HK-2 (cell line): ENCODE data around the gene PCDHGA8.
"Not testable (repeated sequence)": the region's sequence is repeated elsewhere in the genome, so short reads cannot be mapped to it uniquely, and the experiment has no call there.

Source experiments
- DNase-seq: peaks from one replicate; pipeline ENCODE4 v3.0.0-alpha.2; 2018; ENCODE audit not compliant: unreplicated experiment

PCDHGA8 gene

DNA sequence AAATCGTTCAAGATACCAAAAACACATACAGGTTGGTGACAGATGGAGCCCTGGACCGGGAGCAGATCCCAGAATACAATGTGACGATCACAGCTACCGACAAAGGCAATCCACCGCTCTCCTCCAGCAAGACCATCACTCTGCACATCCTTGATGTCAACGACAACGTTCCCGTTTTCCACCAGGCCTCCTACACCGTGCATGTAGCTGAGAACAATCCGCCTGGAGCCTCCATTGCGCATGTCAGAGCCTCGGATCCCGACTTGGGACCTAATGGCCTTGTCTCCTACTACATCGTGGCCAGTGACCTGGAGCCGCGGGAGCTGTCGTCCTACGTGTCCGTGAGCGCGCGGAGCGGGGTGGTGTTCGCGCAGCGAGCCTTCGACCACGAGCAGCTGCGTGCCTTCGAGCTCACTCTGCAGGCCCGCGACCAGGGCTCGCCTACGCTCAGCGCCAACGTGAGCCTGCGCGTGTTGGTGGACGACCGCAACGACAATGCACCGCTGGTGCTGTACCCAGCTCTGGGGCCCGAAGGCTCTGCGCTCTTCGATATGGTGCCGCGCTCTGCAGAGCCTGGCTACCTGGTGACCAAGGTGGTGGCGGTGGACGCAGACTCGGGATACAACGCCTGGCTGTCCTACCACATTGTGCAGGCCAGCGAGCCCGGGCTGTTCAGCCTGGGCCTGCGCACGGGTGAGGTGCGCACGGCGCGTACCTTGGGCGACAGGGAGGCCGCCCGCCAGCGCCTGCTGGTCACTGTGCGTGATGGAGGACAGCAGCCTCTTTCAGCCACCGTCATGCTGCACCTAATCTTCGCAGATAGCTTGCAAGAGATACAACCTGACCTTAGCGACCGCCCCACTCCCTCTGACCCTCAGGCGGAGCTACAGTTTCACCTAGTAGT is 20.6 kb upstream of the PCDHGA8 start:
- no peak for DNase-seq

DNA sequence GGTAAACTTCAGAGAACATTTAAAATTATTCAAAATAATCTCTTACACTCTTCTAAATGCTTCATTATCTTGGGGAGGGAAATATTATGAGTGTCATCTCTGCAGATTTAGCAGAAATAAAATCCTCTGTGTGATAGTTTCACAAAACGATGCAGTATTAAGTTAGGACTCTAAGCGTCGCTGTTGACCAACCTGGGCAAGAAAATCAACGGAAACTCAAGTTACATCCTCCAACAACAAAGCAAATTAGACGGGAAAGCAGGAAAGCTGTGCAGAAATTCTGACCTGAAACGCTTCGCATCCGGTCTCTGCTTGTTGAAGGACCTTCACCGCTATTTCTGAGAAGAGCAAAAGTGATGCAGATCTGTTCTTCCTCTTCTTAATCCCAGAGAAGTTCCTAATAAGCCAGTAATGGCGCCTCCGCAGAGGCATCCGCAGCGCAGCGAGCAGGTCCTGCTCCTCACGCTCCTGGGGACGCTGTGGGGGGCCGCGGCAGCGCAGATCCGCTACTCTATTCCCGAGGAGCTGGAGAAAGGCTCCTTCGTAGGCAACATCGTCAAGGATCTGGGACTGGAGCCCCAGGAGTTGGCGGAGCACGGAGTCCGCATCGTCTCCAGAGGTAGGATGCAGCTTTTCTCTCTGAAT is 18.6 kb upstream of the PCDHGA8 start, which contains the start of gene PCDHGA6:
TSS of gene PCDHGA6 (plus strand) at position 219 of the 645 bp plus-strand sequence. CDS start at position 412, 193 bp downstream.
- no peak for DNase-seq

DNA sequence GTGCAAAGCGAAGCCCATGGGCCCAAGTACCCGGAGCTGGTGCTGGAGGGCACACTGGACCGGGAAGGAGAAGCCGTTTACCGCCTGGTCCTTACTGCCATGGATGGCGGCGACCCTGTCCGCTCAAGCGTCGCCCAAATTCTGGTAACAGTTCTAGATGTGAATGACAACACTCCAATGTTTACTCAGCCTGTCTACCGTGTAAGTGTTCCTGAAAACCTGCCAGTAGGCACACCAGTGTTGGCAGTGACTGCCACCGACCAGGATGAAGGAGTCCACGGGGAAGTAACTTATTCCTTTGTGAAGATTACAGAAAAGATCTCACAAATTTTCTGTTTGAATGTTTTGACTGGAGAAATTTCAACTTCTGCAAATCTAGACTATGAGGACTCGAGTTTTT is 17.8 kb upstream of the PCDHGA8 start:
- no peak for DNase-seq

DNA sequence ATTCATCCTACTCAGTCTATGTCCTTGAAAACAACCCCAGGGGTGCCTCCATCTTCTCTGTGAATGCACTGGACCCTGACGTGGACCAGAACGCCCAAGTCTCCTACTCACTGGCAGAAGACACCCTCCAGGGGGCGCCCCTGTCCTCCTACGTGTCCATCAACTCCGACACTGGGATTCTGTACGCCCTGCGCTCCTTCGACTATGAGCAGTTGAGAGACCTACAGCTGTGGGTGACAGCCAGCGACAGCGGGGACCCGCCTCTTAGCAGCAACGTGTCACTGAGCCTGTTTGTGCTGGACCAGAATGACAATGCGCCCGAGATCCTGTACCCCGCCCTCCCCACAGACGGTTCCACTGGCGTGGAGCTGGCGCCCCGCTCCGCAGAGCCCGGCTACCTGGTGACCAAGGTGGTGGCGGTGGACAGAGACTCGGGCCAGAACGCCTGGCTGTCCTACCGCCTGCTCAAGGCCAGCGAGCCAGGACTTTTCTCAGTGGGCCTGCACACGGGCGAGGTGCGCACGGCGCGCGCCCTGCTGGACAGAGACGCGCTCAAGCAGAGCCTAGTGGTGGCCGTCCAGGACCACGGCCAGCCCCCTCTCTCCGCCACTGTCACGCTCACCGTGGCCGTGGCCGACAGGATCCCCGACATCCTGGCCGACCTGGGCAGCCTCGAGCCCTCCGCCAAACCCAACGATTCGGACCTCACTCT is 16.8 kb upstream of the PCDHGA8 start:
- not testable (repeated sequence) for DNase-seq

DNA sequence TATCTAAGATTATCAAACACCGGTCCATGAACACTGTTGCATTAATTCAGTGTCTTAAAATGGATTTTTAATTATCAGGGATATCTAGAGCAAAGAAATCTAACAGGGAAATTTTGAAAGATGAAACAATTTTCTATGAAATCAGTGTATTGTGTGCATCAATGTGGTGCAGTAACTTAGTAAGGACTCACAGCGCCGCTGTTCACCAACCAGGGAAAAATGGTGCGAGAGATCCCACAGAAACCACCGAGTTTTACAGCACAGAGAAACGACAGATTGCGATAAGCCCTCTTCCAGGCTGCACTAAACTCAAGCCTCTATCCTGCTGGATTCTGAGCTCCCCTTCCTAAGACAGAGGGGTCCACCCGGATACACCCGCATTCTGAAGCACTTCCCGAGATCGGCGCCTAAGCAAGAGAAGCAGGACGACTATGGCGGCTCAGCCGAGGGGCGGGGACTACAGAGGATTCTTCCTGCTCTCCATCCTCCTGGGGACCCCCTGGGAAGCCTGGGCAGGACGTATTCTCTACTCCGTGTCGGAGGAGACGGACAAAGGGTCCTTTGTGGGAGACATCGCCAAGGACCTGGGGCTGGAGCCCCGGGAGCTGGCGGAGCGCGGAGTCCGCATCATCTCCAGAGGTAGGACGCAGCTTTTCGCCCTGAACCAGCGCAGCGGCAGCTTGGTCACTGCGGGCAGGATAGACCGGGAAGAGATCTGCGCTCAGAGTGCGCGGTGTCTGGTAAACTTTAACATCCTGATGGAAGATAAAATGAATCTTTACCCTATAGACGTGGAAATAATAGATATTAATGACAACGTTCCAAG is 9.8 kb upstream of the PCDHGA8 start, which contains the start of gene PCDHGA7:
TSS of gene PCDHGA7 (plus strand) at position 274 of the 826 bp plus-strand sequence. CDS start at position 432, 158 bp downstream.
- peak; percentile 28 for DNase-seq

DNA sequence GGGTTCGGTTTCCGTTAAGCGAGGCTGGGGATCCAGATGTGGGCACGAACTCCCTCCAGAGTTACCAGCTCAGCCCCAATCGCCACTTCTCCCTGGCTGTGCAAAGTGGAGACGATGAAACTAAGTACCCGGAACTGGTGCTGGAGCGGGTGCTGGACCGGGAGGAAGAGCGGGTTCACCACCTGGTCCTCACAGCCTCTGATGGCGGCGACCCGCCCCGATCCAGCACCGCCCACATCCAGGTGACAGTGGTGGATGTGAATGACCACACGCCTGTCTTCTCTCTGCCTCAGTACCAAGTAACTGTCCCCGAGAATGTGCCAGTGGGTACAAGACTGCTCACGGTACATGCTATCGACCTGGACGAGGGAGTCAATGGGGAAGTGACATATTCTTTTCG is 9.1 kb upstream of the PCDHGA8 start:
- DNase-seq = no peak

DNA sequence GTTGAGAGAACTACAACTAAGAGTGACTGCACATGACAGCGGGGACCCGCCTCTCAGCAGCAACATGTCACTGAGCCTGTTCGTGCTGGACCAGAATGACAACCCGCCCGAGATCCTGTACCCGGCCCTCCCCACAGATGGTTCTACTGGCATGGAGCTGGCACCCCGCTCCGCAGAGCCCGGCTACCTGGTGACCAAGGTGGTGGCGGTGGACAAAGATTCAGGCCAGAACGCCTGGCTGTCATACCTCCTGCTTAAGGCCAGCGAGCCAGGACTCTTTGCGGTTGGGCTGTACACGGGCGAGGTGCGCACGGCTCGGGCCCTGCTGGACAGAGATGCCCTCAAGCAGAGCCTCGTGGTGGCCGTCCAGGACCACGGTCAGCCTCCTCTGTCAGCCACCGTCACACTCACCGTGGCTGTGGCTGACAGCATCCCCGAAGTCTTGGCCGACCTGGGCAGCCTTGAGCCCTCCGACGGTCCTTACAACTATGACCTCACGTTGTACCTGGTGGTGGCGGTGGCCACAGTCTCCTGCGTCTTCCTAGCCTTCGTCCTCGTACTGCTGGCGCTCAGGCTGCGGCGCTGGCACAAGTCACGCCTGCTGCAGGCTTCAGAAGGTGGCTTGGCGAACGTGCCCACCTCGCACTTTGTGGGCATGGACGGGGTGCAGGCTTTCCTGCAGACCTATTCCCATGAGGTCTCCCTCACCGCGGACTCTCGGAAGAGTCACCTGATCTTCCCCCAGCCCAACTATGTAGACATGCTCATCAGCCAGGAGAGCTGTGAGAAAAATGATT is 7.8 kb upstream of the PCDHGA8 start:
- no peak for DNase-seq

DNA sequence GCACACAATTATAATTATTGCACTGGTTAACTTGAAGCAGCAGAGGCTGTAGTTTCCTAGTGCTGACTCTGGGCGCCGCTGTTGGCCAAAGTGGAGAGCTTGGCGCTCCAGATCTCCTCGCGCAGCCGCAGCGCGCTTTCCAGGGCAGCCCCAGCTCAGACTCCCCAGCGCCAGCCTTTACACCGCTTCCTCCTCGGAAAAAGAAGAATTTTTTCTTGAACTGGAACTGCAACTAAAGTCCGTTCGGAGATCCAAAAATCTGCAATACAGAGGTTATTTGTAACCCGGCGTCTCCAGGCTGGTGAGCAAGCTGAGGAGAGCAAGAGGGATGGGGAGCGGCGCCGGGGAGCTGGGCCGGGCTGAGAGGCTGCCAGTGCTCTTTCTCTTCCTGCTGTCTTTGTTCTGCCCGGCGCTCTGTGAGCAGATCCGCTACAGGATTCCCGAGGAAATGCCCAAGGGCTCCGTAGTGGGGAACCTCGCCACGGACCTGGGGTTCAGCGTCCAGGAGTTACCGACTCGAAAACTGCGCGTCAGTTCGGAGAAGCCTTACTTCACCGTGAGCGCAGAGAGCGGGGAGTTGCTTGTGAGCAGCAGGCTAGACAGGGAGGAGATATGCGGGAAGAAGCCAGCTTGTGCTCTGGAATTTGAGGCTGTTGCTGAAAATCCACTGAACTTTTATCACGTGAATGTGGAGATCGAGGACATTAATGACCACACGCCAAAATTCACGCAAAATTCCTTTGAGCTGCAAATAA is 4.7 kb upstream of the PCDHGA8 start, which contains the start of gene PCDHGB4:
TSS of gene PCDHGB4 (plus strand) at position 142 of the 755 bp plus-strand sequence. CDS start at position 329, 187 bp downstream.
- not testable (repeated sequence) for DNase-seq

DNA sequence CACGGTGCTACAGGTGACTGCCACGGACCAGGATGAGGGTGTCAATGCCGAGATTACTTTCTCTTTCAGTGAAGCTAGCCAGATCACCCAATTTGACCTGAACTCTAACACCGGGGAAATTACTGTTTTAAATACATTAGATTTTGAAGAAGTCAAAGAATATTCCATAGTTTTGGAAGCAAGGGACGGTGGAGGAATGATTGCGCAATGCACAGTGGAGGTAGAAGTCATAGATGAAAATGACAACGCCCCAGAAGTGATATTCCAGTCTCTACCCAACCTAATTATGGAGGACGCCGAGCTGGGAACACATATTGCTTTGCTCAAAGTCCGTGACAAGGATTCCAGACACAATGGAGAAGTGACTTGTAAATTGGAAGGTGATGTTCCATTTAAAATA is 3.8 kb upstream of the PCDHGA8 start:
- no peak for DNase-seq

DNA sequence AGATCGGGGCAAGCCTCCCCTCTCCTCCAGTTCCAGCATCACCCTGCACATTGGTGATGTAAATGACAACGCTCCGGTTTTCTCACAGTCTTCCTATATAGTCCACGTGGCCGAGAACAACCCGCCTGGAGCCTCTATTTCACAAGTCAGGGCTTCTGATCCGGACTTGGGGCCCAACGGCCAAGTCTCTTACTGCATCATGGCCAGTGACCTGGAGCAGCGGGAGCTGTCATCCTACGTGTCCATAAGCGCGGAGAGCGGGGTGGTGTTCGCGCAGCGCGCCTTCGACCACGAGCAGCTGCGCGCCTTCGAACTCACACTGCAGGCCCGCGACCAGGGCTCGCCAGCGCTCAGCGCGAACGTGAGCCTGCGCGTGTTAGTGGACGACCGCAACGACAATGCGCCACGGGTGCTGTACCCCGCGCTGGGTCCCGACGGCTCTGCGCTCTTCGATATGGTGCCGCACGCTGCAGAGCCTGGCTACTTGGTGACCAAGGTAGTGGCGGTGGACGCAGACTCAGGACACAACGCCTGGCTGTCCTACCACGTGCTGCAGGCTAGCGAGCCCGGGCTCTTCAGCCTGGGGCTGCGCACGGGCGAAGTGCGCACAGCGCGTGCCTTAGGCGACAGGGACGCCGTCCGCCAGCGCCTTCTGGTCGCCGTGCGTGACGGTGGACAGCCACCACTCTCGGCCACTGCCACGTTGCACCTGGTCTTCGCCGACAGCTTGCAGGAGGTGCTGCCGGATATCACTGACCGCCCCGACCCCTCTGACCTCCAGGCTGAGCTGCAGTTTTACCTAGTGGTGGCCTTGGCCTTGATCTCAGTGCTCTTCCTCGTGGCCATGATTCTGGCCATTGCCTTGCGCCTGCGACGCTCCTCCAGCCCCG is 3.0 kb upstream of the PCDHGA8 start:
- DNase-seq = no peak

DNA sequence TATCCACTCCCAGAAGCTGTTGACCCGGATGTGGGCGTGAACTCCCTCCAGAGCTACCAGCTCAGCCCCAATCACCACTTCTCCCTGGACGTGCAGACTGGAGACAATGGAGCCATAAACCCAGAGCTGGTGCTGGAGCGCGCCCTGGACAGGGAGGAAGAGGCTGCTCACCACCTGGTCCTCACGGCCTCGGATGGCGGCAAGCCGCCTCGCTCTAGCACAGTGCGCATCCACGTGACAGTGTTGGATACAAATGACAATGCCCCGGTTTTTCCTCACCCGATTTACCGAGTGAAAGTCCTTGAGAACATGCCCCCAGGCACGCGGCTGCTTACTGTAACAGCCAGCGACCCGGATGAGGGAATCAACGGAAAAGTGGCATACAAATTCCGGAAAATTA is 834 bp downstream of the PCDHGA8 start:
- no peak for DNase-seq

DNA sequence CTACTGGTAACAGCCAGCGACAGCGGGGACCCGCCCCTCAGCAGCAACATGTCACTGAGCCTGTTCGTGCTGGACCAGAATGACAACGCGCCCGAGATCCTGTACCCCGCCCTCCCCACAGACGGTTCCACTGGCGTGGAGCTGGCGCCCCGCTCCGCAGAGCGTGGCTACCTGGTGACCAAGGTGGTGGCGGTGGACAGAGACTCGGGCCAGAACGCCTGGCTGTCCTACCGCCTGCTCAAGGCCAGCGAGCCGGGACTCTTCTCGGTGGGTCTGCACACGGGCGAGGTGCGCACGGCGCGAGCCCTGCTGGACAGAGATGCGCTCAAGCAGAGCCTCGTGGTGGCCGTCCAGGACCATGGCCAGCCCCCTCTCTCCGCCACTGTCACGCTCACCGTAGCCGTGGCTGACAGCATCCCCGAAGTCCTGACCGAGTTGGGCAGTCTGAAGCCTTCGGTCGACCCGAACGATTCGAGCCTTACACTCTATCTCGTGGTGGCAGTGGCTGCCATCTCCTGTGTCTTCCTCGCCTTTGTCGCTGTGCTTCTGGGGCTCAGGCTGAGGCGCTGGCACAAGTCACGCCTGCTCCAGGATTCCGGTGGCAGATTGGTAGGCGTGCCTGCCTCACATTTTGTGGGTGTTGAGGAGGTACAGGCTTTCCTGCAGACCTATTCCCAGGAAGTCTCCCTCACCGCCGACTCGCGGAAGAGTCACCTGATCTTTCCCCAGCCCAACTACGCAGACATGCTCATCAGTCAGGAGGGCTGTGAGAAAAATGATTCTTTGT is 2.2 kb downstream of the PCDHGA8 start:
- DNase-seq = not testable (repeated sequence)

DNA sequence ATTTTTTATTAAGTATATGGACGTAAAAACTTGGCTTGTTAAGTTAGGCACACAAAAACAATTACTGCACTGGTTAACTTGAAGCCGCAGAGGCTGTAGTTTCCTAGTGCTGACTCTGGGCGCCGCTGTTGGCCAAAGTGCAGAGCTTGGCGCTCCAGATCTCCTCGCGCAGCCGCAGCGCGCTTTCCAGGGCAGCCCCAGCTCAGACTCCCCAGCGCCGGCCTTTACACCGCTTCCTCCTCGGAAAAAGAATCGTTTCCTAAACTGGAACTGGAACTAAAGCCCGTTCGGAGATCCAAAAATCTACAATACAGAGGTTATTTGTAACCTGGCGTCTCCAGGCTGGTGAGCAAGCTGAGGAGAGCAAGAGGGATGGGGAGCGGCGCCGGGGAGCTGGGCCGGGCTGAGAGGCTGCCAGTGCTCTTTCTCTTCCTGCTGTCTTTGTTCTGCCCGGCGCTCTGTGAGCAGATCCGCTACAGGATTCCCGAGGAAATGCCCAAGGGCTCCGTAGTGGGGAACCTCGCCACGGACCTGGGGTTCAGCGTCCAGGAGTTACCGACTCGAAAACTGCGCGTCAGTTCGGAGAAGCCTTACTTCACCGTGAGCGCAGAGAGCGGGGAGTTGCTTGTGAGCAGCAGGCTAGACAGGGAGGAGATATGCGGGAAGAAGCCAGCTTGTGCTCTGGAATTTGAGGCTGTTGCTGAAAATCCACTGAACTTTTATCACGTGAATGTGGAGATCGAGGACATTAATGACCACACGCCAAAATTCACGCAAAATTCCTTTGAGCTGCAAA is 5.5 kb downstream of the PCDHGA8 start, which contains the start of gene PCDHGB5:
TSS of gene PCDHGB5 (plus strand) at position 192 of the 796 bp plus-strand sequence. CDS start at position 373, 181 bp downstream.
- DNase-seq = peak; percentile 12

DNA sequence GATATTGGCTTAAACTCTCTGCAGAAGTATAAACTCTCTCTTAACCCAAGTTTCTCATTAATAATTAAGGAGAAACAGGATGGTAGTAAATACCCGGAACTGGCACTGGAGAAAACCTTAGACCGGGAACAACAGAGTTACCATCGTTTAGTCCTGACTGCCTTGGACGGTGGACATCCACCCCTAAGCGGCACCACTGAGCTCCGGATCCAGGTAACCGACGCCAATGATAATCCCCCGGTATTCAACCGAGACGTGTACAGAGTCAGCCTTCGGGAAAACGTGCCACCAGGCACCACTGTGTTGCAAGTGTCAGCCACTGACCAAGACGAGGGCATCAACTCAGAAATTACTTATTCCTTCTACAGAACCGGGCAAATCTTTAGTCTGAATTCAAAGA is 6.2 kb downstream of the PCDHGA8 start:
- no peak for DNase-seq

DNA sequence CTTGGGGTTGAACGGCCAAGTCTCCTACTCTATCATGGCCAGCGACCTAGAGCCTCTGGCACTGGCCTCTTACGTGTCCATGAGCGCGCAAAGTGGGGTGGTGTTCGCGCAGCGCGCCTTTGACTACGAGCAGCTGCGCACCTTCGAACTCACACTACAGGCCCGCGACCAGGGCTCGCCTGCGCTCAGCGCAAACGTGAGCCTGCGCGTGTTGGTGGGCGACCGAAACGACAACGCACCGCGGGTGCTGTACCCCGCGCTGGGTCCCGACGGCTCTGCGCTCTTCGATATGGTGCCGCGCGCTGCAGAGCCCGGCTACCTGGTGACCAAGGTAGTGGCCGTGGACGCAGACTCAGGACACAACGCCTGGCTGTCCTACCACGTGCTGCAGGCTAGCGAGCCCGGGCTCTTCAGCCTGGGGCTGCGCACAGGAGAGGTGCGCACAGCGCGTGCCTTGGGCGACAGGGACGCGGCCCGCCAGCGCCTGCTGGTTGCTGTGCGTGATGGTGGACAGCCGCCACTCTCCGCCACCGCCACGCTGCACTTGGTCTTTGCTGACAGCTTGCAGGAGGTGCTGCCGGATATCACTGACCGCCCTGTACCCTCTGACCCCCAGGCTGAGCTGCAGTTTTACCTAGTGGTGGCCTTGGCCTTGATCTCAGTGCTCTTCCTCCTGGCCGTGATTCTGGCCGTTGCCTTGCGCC is 7.3 kb downstream of the PCDHGA8 start:
- no peak for DNase-seq
